HG03135 (cell line): ENCODE data around the gene NEK8.

Experiments used
- ATAC-seq: cut with Tn5 transposase; IDR thresholded peaks from one replicate; pipeline ENCODE4 v1.9.1; 2021; ENCODE audit warnings: mild to moderate bottlenecking, moderate library complexity; ENCODE audit not compliant: unreplicated experiment

Gene NEK8

GRCh38 chr17:28728364-28729200 lies at the start of gene NEK8:
Gene NEK8 (plus strand): TSS chr17:28728788. CDS start chr17:28728814, 26 bp downstream.
- peak; percentile 34 for ATAC-seq

- ATAC-seq: no peak
These were observed 45.9 kb upstream of the NEK8 start for GRCh38 chr17:28682655-28683054.

GRCh38 chr17:28684963-28685362 lies 43.6 kb upstream of the NEK8 start:
- ATAC-seq: no peak

DNA sequence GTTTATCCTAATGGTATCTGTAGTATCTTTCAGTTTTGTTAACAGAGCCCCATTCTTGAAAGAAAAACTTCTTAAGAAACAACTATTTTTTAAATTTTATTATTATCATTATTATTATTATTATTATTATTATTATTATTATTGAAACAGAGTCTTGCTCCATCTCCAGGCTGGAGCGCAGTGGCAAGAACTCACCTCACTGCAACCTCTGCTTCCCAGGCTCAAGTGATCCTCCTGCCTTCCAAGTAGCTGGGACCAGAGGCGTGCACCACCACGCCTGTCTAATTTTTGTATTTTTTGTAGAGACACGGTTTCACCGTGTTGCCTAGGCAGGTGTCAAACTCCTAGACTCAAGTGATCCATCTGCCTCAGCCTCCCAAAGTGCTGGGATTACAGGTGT lies 43.2 kb upstream of the NEK8 start:
- no peak for ATAC-seq

DNA sequence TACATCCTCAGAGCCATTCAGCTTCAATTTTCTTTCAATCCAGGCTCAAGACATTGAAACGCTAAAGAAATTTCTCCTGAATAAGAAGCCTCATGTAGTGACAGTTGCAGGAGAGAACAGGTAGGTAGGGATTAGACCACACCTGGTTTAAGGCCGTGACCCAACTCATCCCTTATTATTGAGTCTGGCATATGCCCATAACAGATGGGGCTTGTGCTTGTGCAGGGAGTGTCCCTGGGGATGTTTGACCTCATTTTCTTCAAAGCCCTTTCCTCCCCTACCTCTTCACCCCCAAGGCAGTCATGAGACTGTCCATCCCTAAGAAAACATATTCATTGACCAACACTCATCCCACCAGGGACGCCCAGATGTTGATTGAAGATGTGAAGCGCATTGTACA lies 42.3 kb upstream of the NEK8 start:
- ATAC-seq: no peak

DNA sequence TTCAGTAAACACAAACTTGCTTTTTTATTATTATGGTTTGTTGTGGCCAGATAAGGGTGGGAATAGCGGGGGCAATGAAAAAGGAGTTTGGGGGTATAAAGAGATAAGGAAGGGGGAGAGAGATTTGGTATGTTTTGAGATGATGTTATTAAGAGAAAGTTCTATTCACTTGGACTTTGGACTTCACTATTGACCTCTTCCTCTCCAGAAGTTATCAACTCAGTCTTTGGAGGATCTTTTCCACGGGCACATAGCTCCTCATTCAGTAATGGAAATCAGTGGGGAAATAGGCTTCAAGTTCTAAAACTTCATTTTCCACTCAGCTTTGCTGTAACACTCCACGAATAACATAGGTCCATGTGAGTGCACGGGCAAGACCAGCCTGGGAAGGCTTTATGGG lies 40.1 kb upstream of the NEK8 start:
- ATAC-seq: no peak

GRCh38 chr17:28689011-28689410 lies 39.6 kb upstream of the NEK8 start:
- no peak for ATAC-seq

DNA sequence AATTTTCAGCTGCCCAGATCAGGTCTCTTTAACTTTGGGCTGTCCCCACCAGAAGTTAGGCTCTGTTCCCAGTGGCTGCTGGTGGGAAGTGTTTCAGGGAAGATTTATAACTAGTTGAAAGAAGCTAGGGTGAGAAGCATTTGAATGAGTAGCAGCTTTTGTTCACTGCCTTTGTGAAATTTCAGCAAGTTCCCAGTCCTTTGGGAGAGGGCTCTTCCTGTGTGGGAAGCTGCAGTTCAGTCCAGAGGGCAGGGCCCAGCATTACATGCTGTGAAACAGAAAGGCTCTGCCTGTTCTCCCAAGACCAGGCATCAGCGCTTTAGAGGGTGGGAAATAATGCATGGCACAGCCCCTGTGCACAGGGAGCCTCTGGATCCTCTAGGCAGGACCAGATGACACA lies 34.7 kb upstream of the NEK8 start:
- no peak for ATAC-seq

GRCh38 chr17:28698253-28698941 lies 30.2 kb upstream of the NEK8 start:
- ATAC-seq: no peak

- no peak for ATAC-seq
These were observed 28.3 kb upstream of the NEK8 start for GRCh38 chr17:28700278-28700677.

- ATAC-seq: no peak
These were observed 27.6 kb upstream of the NEK8 start for GRCh38 chr17:28700830-28701492.

DNA sequence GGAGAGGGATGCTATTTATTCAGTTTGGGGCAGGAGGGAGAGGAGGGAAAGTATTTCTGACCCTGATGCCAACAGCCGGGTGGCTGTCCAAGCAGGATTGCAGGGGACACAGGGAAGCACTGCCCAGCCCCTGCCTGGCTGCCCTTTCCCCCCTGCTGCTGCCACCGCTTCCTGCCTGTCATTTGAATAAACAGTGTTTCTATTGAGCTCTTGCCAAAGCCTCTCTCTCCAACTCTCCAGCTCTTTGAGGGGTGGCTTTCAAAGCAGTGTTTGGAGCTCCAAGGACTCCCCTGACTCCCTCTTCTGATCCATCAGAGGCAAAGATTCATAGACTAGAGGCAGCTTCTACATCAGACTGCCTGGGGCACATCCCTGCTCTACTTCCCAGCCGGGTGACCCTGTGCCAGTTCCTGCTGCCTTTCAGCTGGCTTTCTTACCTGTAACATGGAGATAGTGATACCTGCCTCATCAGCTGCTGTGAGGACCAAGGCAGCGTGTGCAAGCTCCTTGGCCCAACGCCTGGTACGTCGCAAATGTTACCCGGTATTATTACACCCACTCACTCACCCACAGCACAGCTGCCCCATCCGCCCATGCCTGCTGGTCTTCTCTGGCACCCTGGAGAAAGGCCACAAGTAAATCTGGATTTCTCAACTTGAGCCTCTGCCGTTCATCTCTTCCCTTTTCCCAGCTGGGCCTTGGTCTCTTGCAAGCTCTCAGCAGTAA lies 26.4 kb upstream of the NEK8 start:
- no peak for ATAC-seq

DNA sequence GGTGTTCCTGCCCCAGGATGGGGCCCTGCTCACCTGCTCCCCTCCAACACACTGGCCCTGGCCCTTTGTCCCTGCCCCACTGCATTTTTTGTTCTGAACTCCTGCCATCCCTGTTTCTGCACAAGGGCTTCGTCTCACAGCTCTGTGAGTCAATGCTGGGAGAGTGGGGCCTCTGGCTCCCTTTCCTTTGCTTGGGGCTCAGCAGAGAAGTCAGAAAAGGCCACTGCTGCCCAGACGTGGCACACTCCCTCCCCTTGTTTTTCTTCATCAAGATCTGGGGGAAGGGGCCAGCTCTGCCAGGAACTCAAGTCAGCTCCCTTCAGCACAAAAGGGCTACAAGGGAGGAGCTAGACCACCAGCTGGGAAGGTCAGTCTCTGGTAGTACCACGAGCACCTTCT lies 25.8 kb upstream of the NEK8 start:
- no peak for ATAC-seq

GRCh38 chr17:28703552-28704218 lies 24.9 kb upstream of the NEK8 start:
- ATAC-seq: no peak

- no peak for ATAC-seq
These were observed 24.2 kb upstream of the NEK8 start for GRCh38 chr17:28704219-28704858.

GRCh38 chr17:28705074-28705659 lies 23.4 kb upstream of the NEK8 start:
- ATAC-seq: no peak

DNA sequence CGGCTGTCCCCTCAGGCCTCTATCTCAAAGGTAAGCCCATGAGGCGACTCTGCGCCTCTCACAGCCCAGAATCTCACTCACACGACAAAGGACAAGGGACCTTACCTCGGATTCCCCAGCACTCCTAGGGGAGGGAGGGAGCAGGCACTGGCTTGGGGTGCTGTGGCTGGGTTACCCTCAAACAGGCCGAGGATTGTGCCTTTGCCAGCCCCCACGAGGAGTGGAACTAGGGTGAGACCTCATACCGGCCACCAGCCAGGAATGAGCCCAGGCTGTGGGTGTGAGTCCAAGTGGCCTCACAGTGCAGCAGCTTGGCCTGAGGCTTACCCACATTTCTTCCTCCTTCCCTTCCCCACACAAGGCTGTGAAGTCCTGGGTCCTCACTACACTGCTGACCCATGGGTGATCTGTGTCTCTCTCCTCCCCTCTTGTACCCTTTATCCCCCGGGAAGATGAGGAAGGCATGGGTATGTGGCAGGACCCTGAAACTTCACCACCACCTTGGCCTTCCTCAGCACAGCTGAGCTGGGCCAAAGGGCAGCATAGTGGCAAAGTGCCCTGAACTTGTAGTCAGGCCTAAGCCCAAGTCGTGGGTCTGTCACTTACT lies 22.8 kb upstream of the NEK8 start:
- no peak for ATAC-seq

GRCh38 chr17:28706471-28707338 lies 21.9 kb upstream of the NEK8 start:
- no peak for ATAC-seq
